Right atrium auricular region (tissue), 2 donors: ENCODE data around the gene ZBTB38. TPM values are rescaled to one million over a fixed set of nuclear protein-coding genes. Genes with fewer than 3 reads are reported as not detected.

ENCODE experiments used
- DNase-seq: peaks from one replicate; pipeline ENCODE4 v3.0.0-alpha.2; 2019; ENCODE audit warnings: low spot score
- H3K27ac ChIP-seq, 2 donors: fragments of 200-600 bp; sonication (generic); 1 replicate in 1 of 2; 2 replicates in 1 of 2; pipeline ENCODE4 v1.5.1; 2016 to 2019
- H3K27me3 ChIP-seq, 2 donors: fragments of 200-600 bp; sonication (generic); one replicate each; pipeline versions ENCODE4 v1.5.1 to v1.6.0; 2017 to 2019
- H3K36me3 ChIP-seq: fragments of 200-600 bp; sonication (generic); one replicate; pipeline ENCODE4 v1.5.1; 2016
- H3K4me1 ChIP-seq, 2 donors: fragments of 200-600 bp; sonication (generic); one replicate each; pipeline versions ENCODE4 v1.5.1 to v1.6.0; 2017 to 2019
- H3K4me3 ChIP-seq, 2 donors: fragments of 200-600 bp; sonication (generic); 1 replicate in 1 of 2; 2 replicates in 1 of 2; pipeline ENCODE4 v1.5.1; 2017 to 2019; ENCODE audit warnings: mild to moderate bottlenecking in 1 of 2, moderate library complexity in 1 of 2
- H3K9me3 ChIP-seq, 2 donors: fragments of 200-600 bp; sonication (generic); one replicate each; pipeline ENCODE4 v1.5.1; 2019
- total RNA-seq, 2 donors: library from RNA; depleted of rRNA; stranded (reverse); fragments of >200 nt; gene quantifications; one replicate each; pipeline ENCODE4 v1.1.0, GENCODE V29; 2016
- TF ChIP-seq, protein P1 (sequence below), 2 donors: fragments of 200-600 bp; sonication (generic); IDR thresholded peaks; one replicate each; pipeline ENCODE4 v1.5.1; 2019; ENCODE audit warnings: antibody characterized with exemption in 2 of 2

The ZBTB38 gene
- total RNA-seq, 2 donors from 2014 or later: 120 to 127 TPM

DNA sequence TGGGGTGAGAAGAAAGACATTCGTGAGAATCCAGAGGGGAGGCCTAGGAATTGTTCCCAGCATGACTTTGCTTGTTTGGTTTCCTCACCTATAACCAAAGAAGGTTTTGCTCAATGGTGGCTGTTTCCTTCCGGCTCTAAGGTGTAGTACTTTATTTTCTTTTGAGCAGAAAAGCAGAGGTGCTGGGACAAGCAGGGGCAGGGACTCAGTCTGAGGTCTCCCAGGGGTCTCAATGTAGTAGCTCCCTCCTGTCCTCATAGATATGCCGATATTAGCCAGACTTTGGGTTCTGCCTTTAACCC is 41.6 kb downstream of the ZBTB38 start:
- Histone ChIP-seq H3K4me1 (peaks cover 0 to 84% of the 10 kb centered on the region in 2 donors), H3K27ac (peak overlapping the region; percentile 98), H3K4me3 (no peak overlapping the region), H3K9me3 (no peaks in the 10 kb centered on the region), H3K27me3 (no peaks in the 10 kb centered on the region), H3K36me3 (peaks cover 36% of the 10 kb centered on the region)
- DNase-seq: no peak
- TF ChIP-seq, protein P1, sequence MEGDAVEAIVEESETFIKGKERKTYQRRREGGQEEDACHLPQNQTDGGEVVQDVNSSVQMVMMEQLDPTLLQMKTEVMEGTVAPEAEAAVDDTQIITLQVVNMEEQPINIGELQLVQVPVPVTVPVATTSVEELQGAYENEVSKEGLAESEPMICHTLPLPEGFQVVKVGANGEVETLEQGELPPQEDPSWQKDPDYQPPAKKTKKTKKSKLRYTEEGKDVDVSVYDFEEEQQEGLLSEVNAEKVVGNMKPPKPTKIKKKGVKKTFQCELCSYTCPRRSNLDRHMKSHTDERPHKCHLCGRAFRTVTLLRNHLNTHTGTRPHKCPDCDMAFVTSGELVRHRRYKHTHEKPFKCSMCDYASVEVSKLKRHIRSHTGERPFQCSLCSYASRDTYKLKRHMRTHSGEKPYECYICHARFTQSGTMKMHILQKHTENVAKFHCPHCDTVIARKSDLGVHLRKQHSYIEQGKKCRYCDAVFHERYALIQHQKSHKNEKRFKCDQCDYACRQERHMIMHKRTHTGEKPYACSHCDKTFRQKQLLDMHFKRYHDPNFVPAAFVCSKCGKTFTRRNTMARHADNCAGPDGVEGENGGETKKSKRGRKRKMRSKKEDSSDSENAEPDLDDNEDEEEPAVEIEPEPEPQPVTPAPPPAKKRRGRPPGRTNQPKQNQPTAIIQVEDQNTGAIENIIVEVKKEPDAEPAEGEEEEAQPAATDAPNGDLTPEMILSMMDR (IDR thresholded peaks at IDR 0.05): no peak

DNA sequence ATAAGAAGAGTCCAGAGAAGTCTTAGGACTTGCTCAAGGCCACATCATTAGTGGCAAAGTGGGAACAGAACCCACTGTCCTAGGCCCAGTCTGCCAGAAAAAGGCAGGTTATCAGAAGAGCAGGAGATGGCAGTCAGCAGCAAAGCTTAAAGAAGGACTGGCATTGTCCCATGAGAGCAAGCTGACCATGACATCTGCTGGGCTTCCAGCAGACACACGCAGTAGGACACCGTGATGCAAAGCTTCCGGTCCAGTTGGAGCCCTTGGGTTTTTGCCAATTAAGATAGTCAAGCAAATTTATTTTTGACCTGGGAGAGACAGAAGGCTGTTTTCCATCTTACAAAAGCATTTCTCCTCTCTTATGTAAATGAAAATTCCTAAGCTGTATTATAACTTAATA is 42.1 kb downstream of the ZBTB38 start:
- DNase-seq: peak; percentile 72
- TF ChIP-seq, protein P1 (IDR thresholded peaks at IDR 0.05): no peak
- Histone ChIP-seq H3K36me3 (peaks cover 31% of the 10 kb centered on the region), H3K27ac (peak overlapping the region; percentile 98), H3K27me3 (no peaks in the 10 kb centered on the region), H3K9me3 (no peaks in the 10 kb centered on the region), H3K4me1 (peaks cover 0 to 88% of the 10 kb centered on the region in 2 donors), H3K4me3 (peak overlapping the region in 1 of 2 donors; percentile 7)

- DNase-seq: no peak
- Histone ChIP-seq H3K4me1 (peaks cover 0 to 89% of the 10 kb centered on the region in 2 donors), H3K27ac (peak overlapping the region; percentile 98), H3K4me3 (peak overlapping the region in 1 of 2 donors; percentile 7), H3K27me3 (no peaks in the 10 kb centered on the region), H3K9me3 (no peaks in the 10 kb centered on the region), H3K36me3 (peaks cover 27% of the 10 kb centered on the region)
- TF ChIP-seq, protein P1 (IDR thresholded peaks at IDR 0.05): no peak
Observed at GRCh38 chr3:141410846-141411245, 42.5 kb downstream of the ZBTB38 start.

DNA sequence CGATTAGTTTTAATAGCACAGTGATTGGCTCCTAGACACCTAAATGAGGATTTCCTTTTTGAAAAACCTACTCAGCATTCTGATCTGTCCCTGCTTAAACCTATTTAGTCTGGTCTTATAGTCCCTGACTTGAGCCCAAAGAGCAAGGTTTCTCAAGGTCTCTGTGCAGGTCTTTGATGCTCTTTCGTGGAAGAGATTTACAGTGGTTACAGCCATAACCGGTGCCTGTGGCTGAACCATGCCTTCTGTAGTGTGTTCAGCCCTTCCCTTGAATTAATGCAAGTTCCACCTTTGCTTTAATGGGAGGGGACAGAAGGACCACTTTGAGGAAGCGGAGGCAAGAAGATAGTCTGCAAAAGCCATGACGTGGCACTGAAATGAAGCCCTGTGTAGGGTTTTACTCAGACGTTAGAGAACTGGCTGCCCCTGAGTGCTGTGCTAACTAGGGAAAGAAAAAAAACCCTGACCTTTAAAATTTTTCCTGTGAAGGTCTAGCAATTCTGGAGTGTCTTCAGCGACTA is 43.0 kb downstream of the ZBTB38 start:
- DNase-seq: no peak
- TF ChIP-seq, protein P1 (IDR thresholded peaks at IDR 0.05): no peak
- peaks cover 22% of the 10 kb centered on the region for H3K36me3 ChIP-seq
- no peaks in the 10 kb centered on the region for H3K27me3 ChIP-seq
- H3K4me1 ChIP-seq: peaks cover 0 to 89% of the 10 kb centered on the region in 2 donors
- no peaks in the 10 kb centered on the region for H3K9me3 ChIP-seq
- no peak overlapping the region for H3K4me3 ChIP-seq
- peak overlapping the region; percentile 98 for H3K27ac ChIP-seq

DNA sequence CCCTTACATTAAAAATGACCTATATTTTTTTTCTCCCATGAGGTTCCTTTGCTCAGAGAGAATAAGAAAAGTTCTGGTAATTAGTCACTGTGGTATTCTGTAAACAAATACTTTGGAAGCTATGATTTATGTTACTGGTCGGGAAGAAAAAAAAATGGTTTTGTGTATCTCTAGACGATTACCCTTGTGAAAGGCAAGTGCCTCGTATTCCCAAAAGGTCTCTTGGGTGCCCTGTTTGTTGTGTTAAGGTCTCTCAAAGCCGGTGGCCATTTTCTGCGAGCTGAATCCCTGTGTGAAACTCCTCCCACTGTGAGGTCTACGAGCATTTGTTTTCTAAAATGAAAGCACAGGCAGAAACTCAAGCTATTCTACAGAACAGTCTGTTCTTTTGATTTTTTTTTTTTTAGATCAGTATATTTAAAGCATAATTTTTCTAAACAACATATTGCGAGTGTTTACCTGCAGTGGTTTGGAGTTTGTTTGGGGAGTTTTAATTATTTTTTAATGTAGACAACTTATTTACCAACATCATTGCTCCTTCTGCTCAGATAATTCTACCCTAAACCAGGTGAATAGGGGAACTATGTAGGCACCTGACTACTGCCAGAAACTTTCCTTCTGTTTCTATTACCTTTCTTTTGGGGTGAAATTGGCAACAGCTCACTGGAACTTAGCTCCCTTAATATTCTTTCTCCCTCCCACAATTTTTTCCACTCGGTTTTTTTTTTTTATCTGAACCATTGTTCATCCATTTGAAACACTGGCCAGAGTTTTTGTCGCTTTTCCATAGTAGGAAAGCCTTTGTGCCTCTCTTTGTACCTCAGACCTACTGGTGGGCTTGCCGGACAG is 44.0 kb downstream of the ZBTB38 start:
- Histone ChIP-seq H3K36me3 (peaks cover 17% of the 10 kb centered on the region), H3K27ac (peak overlapping the region; percentile 98)
- TF ChIP-seq, protein P1 (IDR thresholded peaks at IDR 0.05): no peak

More for the DNA sequence above, 44.0 kb downstream of the ZBTB38 start:
- peaks cover 0 to 90% of the 10 kb centered on the region in 2 donors for H3K4me1 ChIP-seq
- no peak for DNase-seq
- peak overlapping the region; percentile 13 to 38 for H3K4me3 ChIP-seq
- no peaks in the 10 kb centered on the region for H3K27me3 ChIP-seq
- H3K9me3 ChIP-seq: no peaks in the 10 kb centered on the region
